Brain microvascular endothelial cell (primary cell): ENCODE results near the gene CHAC1.

Experiments used
- DNase-seq: peaks from one replicate; pipeline ENCODE4 v3.0.0-alpha.2; 2020
- H3K27ac ChIP-seq: fragments of 250-450 bp; sonication (Bioruptor Pico); 2 replicates; pipeline ENCODE4 v1.5.1; 2020; ENCODE audit warnings: mild to moderate bottlenecking, moderate library complexity
- H3K27me3 ChIP-seq: fragments of 250-450 bp; sonication (Bioruptor Pico); replicated peaks from 2 replicates; pipeline ENCODE4 v1.5.1; 2020; ENCODE audit warnings: mild to moderate bottlenecking
- H3K36me3 ChIP-seq: fragments of 250-450 bp; sonication (Bioruptor Pico); replicated peaks from 2 replicates; pipeline ENCODE4 v1.5.1; 2020; ENCODE audit warnings: mild to moderate bottlenecking
- H3K4me3 ChIP-seq: 2 replicates; pipeline ENCODE4 v1.5.1; 2011; ENCODE audit warnings: low read depth, mild to moderate bottlenecking, control low read depth, low read length, moderate library complexity
- in situ Hi-C: cut with HindIII; loops from 2 replicates; pipeline ENCODE4 v1.10.0; 2017; ENCODE audit warnings: low sequenced_read_pairs, low pct_ligation_motif_present
- TF ChIP-seq, protein P1 (sequence below): IDR thresholded peaks from 2 replicates; pipeline ENCODE4 v1.5.1; 2011; ENCODE audit warnings: low read depth, mild to moderate bottlenecking, moderate library complexity, low read length, control low read depth, inconsistent platforms; ENCODE audit errors: missing control alignments

The CHAC1 gene

DNA sequence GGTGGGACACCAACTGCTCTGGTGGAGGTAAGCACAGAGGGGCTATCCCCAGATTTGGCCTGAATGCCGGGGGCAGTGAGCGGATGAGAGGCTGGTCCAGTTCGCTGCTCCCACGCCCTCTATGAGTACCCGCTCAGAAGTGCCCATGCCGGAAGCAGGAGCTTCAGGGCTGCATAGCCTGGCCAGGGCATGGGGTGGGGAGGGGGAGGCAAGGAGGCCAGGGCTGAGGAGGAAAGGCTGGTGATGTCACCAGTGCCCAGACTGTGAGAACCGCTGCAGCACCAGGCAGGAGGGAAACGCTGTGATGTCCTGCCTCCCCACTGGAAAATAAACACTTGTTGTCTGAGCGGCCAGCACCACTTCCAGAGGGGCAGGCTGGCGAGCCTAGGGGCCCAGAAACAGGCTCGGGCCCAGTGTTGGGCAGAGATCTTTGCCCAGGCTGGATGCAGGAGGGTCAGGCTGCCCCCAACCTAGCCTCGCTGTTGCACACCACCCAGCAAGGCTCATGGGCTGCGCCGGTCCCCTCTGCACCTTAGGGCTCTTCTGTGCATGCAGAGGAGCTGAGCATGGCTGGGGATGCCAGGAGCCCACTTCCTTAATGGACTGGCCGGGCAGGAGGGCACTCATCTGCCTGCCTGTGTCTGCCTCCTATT, 35.0 kb upstream of the CHAC1 start:
- in situ Hi-C loops = loop anchor here (25.0 kb wide), 1 partner anchor 94 kb away; no protein-coding TSS in a partner anchor
- DNase-seq = no peak
- Histone ChIP-seq H3K4me3 (no peak overlapping the region), H3K27ac (no peak overlapping the region), H3K36me3 (no peaks in the 10 kb centered on the region), H3K27me3 (no peaks in the 10 kb centered on the region)
- TF ChIP-seq, protein P1, sequence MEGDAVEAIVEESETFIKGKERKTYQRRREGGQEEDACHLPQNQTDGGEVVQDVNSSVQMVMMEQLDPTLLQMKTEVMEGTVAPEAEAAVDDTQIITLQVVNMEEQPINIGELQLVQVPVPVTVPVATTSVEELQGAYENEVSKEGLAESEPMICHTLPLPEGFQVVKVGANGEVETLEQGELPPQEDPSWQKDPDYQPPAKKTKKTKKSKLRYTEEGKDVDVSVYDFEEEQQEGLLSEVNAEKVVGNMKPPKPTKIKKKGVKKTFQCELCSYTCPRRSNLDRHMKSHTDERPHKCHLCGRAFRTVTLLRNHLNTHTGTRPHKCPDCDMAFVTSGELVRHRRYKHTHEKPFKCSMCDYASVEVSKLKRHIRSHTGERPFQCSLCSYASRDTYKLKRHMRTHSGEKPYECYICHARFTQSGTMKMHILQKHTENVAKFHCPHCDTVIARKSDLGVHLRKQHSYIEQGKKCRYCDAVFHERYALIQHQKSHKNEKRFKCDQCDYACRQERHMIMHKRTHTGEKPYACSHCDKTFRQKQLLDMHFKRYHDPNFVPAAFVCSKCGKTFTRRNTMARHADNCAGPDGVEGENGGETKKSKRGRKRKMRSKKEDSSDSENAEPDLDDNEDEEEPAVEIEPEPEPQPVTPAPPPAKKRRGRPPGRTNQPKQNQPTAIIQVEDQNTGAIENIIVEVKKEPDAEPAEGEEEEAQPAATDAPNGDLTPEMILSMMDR = no peak

DNA sequence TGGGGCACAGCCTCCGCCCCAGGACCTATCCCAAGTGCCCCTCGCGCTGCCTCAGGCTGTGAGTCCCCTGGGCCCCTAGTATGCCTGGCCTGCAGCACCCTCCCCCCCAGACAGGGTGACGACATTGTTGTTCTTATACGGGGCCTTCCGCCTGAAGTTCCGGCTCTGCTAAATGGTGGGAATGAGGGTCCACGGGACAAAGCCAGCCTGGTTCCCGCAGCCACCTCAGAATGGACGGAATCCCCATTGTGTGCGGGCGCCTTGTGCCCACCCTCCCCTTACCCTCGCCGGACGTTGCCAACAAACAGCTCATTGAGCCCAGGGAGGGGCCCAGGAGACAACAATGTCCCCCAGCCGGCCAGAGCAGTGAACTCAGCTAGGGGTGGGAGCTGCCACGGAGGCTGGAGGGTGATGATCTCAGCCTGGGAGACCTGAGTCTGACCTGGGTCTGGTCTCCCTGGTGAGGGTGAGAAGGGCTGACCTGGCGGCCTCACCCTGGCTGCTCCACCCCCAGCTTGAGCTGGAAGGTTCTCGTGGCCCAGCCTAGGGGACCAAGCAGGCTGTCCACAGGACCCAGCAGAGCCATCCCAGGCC, 34.4 kb upstream of the CHAC1 start:
- Histone ChIP-seq H3K4me3 (no peak overlapping the region), H3K27me3 (no peaks in the 10 kb centered on the region), H3K36me3 (no peaks in the 10 kb centered on the region), H3K27ac (no peak overlapping the region)
- DNase-seq = no peak
- in situ Hi-C loops = loop anchor here (25.0 kb wide), 1 partner anchor 93 kb away; no protein-coding TSS in a partner anchor
- TF ChIP-seq, protein P1 = no peak

DNA sequence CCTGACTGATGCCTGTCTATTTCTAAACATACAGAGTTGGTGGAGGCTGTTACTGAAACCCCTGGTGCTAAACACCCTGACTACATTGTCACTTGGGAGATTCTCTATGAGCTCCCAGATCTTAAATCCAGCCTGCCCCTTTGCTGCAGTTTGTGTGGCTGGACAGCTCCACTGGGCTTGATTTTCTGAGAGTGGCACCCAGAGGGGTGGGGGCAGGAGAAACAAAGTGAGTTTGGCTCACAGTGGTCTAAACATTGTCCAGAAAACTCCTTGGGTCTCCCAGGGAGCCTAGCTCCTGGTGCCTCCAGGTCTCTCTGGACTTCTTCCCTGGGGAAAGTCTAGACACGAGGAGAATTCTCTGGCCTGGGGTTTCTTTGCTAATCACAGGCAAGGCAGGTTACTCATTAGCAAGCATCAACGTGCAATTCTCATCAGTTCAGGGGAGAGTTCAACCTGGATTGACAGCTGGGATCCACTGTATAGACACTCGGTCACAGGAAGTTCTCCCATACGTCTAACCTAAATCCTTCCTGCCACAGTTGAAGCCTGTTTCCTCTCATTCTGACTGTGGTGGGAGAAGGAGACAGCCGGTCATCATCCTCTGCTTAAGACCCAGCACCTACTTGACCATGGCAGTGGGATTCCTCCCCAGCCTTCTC, 31.2 kb upstream of the CHAC1 start:
- in situ Hi-C loops = loop anchor here (25.0 kb wide), 1 partner anchor 90 kb away; no protein-coding TSS in a partner anchor
- H3K4me3 ChIP-seq = no peak overlapping the region
- TF ChIP-seq, protein P1 = no peak
- H3K27me3 ChIP-seq = peaks cover 18% of the 10 kb centered on the region
- no peak overlapping the region for H3K27ac ChIP-seq
- DNase-seq = no peak
- H3K36me3 ChIP-seq = no peaks in the 10 kb centered on the region

DNA sequence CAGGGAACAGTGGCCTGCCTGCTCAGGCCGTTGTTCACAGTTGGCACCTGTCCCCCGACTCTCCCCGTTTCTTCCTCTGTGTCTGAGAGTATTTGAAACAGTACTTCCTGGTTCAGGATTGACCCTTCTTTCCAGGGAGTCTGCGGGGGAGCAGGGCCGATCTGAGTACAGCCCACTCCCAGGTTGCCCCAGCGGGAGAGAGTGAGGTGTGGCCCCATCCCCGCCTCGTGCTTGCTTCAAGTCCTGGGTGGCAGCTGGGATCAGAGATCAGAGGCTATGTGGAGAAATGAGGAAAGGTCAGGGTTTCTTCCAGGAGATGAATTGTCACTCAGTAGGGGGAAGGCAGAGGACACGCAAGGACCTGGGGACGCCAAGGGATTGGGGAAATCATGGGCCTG, 30.7 kb upstream of the CHAC1 start:
- H3K4me3 ChIP-seq = no peak overlapping the region
- peaks cover 23% of the 10 kb centered on the region for H3K27me3 ChIP-seq
- H3K27ac ChIP-seq = no peak overlapping the region
- no peaks in the 10 kb centered on the region for H3K36me3 ChIP-seq
- DNase-seq = no peak
- in situ Hi-C loops = loop anchor here (25.0 kb wide), 1 partner anchor 90 kb away; no protein-coding TSS in a partner anchor
- TF ChIP-seq, protein P1 = no peak

DNA sequence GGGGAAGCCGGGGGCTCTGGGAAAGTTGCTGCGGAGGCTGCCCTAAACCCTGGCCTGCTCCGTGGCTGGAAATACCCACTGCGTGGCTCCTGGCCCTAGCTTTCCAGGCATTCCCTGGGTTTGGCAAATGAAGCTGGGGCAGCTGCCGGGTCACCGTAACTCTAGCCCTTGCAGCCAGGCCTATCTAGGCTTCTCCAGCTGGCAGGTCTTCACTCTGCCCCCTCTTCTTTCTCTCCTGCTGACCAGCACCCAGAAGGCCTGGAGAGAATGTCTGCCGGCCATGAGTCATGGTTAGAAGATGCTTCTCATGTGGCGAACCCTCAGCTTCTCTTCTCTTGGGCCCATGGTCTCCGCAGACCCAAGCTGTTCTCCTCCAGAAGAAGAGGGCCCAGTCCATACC, 29.7 kb upstream of the CHAC1 start:
- no peaks in the 10 kb centered on the region for H3K36me3 ChIP-seq
- peaks cover 29% of the 10 kb centered on the region for H3K27me3 ChIP-seq
- DNase-seq = no peak
- no peak overlapping the region for H3K4me3 ChIP-seq
- TF ChIP-seq, protein P1 = no peak
- in situ Hi-C loops = loop anchor here (25.0 kb wide), 1 partner anchor 89 kb away; no protein-coding TSS in a partner anchor
- H3K27ac ChIP-seq = no peak overlapping the region
